SIG-M5 treated with dmso at 0.1 percent for 504 hours (cell line): ENCODE results near the gene P2RY11.

ENCODE experiments used
- DNase-seq: peaks from one replicate; lab custom pipeline; 2025; ENCODE audit not compliant: unreplicated experiment; lab: John Stamatoyannopoulos, UW

The P2RY11 gene

GRCh38 chr19:10138879-10139795, 27.6 kb downstream of the P2RY11 start:
- no peak for DNase-seq

GRCh38 chr19:10139952-10140351, 28.5 kb downstream of the P2RY11 start:
- no peak for DNase-seq

DNA sequence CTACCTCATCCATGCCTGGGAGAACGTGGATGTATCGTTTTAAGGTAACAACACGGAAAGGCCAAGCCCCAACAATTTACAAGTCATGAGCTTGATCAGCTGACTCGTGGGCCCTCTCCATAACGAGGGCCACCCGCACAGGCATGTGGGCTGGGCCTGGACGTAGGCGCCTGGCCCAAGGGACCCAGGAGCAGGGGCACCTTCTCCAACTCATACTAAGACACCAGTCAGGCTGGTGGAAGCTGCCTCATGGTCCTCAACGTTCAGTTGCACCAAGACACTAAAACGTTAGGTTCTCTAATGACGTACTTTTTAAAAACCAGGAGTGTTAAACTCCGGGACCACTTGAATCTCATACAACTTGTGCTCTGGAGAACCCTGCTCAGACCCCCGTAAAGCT, 30.0 kb downstream of the P2RY11 start:
- DNase-seq = no peak

- DNase-seq = no peak
These were observed 30.5 kb downstream of the P2RY11 start for GRCh38 chr19:10141973-10142372.

DNA sequence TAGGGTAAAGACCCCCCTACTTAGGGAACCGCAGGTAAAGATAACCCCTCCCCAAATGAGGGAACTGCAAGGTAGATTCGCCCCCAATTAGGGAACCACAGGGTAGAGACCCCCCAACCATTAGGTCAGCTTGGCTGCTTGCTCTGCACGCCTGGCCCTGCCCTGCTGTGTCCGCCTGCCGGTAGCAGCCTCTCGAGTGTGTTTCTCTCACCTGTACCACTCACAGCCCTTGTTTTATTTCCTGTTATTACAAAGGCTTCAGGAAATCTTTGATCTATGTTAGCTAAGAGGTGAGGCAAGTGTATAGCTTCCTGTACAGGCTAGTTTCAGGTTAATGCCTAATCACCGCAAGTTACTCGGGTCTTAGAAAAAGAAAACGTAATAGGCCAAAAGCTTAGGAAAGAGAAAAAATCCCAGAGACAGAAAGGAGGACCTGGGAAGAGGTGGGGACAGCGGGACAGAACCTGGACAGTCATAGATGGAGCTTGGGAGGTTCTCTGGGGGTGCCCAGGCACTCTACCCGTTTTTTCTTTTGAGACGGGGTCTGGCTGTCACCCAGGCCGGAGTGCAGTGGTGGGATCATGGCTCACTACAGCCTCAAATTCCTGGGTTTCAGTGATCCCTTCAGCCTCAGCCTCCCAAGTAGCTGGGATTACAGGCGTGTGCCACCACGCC, 31.3 kb downstream of the P2RY11 start:
- DNase-seq = no peak

DNA sequence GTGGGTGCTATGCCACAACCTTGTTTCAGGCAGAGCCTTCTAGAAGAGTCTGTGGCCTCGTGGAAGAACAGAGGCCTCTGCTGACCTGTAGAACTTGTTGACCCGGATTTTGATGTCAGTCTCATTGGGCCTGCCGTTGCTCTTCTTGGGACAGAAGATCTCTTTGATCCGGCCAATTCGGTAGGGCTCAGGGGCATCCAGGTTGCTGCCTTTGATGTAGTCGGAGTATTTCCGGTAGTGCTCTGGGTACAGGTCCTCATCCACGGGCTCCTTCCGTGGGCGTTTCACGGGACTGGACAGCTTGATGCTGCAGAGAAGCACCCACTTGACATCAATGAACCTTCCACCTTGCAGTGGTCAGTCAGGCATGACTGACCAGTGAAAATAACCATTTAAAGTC, 32.2 kb downstream of the P2RY11 start:
- no peak for DNase-seq

DNA sequence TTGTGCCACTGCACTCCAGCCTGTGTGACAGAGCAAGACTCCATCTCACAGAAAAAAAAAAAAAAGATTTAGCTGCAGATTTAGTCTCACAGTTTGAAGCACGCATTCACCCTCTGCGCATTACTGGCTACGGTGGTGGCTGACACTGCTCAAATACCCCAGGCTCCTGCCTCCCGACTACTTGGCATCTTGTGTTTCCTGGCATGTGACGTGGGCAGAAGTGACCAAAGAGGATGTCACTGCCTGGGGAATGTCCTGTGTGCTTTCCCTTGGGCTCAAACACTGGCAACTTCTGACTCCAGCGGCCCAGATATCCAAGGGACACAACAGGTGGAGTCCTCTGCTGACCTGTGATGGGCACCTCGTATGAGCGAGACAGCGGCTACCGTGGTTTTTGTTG, 32.9 kb downstream of the P2RY11 start:
- DNase-seq = no peak

DNA sequence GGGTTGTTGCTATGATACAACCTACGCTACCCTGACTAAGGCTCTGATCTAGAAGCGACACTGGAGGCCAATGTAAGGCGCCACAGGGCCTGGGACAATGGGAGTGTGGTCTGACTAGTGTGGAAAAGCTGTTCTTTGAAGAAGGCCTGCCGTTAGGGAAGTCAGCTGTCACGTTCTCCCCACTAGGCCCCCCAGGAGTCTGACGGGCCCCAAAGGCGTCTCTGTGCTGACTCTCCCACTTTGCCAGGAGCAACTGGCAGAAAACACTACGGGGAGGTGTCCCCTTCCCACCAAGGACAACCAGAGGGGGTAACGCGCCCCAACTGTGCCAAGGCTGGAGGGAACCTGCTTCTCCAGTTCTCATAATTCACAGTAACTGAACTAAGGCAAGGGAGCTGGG, 33.5 kb downstream of the P2RY11 start:
- DNase-seq = no peak

DNA sequence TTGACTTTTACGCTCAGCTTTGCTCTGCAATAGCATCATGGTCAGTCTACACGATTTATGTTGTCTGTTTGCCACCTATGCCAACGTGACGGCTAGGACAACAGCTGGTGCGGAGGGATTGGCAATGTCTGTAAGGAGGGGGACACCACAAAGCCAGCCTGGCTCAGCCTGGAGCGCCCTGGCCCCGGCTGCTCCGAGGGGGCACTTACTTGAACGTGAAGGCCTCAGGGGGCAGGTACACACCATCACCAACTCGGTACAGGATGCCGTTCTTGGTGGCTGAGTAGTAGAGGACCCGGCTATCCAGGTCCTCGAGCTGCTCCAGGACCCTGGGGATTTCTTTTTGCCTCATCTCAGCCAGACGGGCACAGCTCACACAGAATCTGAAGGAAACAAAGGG, 34.6 kb downstream of the P2RY11 start:
- DNase-seq = no peak

- no peak for DNase-seq
These were observed 37.9 kb downstream of the P2RY11 start for GRCh38 chr19:10149427-10149826.

DNA sequence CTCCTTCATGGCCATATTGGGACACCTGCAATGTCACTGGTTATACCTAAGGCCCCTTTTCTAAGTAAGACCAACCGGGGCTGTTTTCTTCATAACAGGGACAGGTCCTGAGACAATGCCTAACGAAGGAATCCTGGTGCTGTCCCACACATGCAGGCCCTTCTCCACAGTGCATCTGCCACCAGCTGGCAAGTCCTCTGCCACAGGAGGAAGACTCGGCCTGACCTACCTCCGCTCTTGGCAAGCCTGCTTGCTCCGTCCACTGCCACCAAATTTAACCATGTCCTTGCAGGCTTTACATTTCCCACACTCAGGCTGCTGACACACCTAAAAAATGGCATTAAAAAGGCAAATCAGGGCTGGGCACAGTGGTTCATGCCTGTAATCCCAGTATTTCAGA, 40.0 kb downstream of the P2RY11 start:
- DNase-seq = no peak

- DNase-seq = no peak
These were observed 40.6 kb downstream of the P2RY11 start for GRCh38 chr19:10152100-10152499.

- DNase-seq = no peak
These were observed 44.3 kb downstream of the P2RY11 start for GRCh38 chr19:10155839-10156238.

DNA sequence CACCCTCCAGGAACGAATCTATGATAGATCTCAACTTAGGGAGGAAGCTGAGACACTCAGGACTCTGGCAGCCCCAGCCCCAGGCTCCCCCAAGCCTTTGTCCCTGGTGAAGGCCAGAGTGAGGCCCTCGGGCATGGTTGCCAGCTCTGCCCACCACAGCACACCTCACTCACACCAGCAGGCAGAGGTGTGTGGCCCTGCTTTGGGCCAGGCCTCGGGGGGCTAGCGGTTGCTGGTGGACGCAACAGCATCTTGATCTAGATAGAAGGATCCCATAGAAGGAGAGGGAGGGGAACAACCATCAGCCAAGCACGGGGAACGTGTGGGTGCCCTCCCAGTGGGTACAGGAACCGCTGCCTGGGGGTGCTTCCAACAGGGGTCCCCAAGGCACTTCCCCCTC, 46.6 kb downstream of the P2RY11 start:
- DNase-seq = no peak

DNA sequence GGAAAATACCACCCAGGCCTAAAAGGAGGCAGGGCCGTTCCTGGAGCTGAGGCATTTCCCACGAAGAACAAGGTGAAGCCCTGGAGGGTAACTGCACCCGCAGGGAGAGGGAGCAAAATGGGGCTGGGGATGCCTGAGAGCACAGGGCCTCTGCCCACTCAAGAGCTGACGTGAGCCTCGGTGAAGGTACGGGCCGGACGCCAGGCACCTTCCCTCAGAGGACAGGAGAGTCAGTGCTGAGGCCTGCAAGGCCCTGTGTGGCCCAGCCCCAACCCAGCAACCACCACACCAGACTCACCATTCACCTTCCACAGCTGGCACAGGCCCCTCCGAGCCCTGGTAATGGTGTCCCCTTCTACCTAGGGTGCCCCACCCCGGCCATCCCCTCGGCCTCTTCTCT, 47.0 kb downstream of the P2RY11 start:
- no peak for DNase-seq

- DNase-seq = no peak
These were observed 48.1 kb downstream of the P2RY11 start for GRCh38 chr19:10159610-10160009.

DNA sequence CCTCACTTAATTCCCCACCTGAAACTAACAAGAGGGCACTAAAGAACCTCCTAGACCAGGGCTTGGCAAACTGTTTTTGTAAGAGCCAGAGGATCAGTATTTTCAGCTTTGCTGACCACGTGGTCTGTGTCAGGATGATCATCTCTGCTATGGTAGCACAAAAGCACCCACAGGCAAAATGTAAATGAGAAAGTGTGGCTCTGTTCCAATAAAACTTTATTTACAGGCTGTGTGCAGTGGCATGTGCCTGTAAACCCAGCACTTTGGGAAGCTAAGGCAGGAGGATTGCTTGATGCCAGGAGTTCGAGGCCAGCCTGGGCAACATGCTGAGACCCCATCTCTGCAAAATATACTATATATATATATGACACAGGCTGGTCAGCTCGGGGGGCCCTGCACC, 52.0 kb downstream of the P2RY11 start:
- DNase-seq = no peak
